Measurements from ENCODE around the gene ZNF202. TPM values are rescaled to one million over a fixed set of nuclear protein-coding genes. Genes with fewer than 3 reads are reported as not detected.
A peak's percentile ranks its signal among the peaks of the same experiment; 100 is the strongest.

ZNF202 gene
- total and polyA plus RNA-seq, 2 of the 13 experiments (the other 11 are each of a cell fraction or from before 2014, with no cell fraction given), result 7.7 to 7.9 TPM

- TF ChIP-seq ATF5 (CRISPR knock-in tag; IDR thresholded peaks at IDR 0.05; ENCODE audit: low read depth) (no peak), HNF4A (CRISPR knock-in tag; IDR thresholded peaks at IDR 0.05) (0 out of 2 replicates have a peak, but pooled peaks have one; percentile 4), REPIN1 (CRISPR knock-in tag; IDR thresholded peaks at IDR 0.05; ENCODE audit: borderline replicate concordance, low read depth) (0 out of 2 replicates have a peak, but pooled peaks have one; percentile 30), ASH2L (IDR thresholded peaks at IDR 0.05; ENCODE audit: insufficient read length, low read depth, low read length) (peak; percentile 76)
Measured at GRCh38 chr11:123741159-123742030, at the start of gene ZNF202 (continued).

- Histone ChIP-seq H3K79me2 (ENCODE audit: insufficient read depth, low read length) (no peaks in the 10 kb centered on the region), H3K27me3 (ENCODE audit: control insufficient read depth in 1 of 2, insufficient read depth in 2 of 2, low read length in 2 of 2) (no peaks in the 10 kb centered on the region)
- POLR2A ChIA-PET, result no interaction called here
Measured at GRCh38 chr11:123783536-123783935, 42.1 kb upstream of the ZNF202 start.

More at GRCh38 chr11:123783536-123783935, 42.1 kb upstream of the ZNF202 start:
- H3K27ac ChIP-seq (ENCODE audit: extremely low read length, insufficient read depth, low read length), result no peak overlapping the region
- H3K9ac ChIP-seq (ENCODE audit: insufficient read depth, low read depth, low read length), result no peak overlapping the region
- no peak for DNase-seq (ENCODE audit: low spot score)
- intact Hi-C loops (cut with micrococcal nuclease; ENCODE audit: unreplicated experiment) (no loop called here), in situ Hi-C loops (cut with HindIII; ENCODE audit: extremely low pct_ligation_motif_present, low pct_unique_long_range_greater_than_20kb) (no loop called here)
- CTCF ChIA-PET (ENCODE audit: low intra/inter-chr PET ratio, low total read pairs), result no interaction called here
- no peak overlapping the region for H3K4me3 ChIP-seq (replicated peaks in 1 of 3; ENCODE audit: insufficient read depth in 1 of 3, low read depth in 2 of 3, low read length in 3 of 3)
- no TSS peak for BruUV-seq (replicated peaks)
- H3K9me3 ChIP-seq (ENCODE audit: low read length), result no peaks in the 10 kb centered on the region
- no peak overlapping the region for H3K4me2 ChIP-seq (ENCODE audit: low read depth, low read length)
- no peak for TF ChIP-seq HMGXB4 (CRISPR knock-in tag; IDR thresholded peaks at IDR 0.05; ENCODE audit: borderline replicate concordance in 1 of 2, low read depth in 1 of 2)
- TF ChIP-seq HBP1 (CRISPR knock-in tag; IDR thresholded peaks at IDR 0.05; ENCODE audit: low read depth), result no peak
- TF ChIP-seq ATF2 (CRISPR knock-in tag; IDR thresholded peaks at IDR 0.05), result no peak
- no peak for ATAC-seq
- H2AFZ ChIP-seq (ENCODE audit: low read length), result no peak overlapping the region
- H3K36me3 ChIP-seq (replicated peaks in 1 of 2; ENCODE audit: control insufficient read depth in 1 of 2, insufficient read depth in 2 of 2, low read length in 2 of 2), result no peaks in the 10 kb centered on the region
- no peak for FAIRE-seq
- no peaks in the 10 kb centered on the region for H4K20me1 ChIP-seq (ENCODE audit: insufficient read depth, low read length)
- H3K4me1 ChIP-seq (ENCODE audit: insufficient read depth, low read length), result no peaks in the 10 kb centered on the region
- 0% methylated on average over 1 of the region's 1 CpG for WGBS (ENCODE audit: low lambda C conversion rate)
